HepG2 (cell line): ENCODE results near the gene DNPEP.

Experiments
- ASH2L ChIP-seq: fragments of 300-600, 200-600 bp; sonication (generic); IDR thresholded peaks from 2 replicates; pipeline ENCODE4 v1.7.0; 2017; ENCODE audit warnings: low read depth, mild to moderate bottlenecking, moderate library complexity, mixed read lengths, low read length; ENCODE audit not compliant: insufficient read length
- BRCA1 ChIP-seq: sonication (generic); formaldehyde crosslinking; IDR thresholded peaks from 2 replicates; pipeline ENCODE4 v1.4.0; 2020; ENCODE audit warnings: missing genetic modification reagents
- CEBPB ChIP-seq: IDR thresholded peaks from 2 replicates; pipeline ENCODE4 v1.6.1; 2011; ENCODE audit warnings: low read depth, low read length, improper control_type of control experiment, borderline replicate concordance
- CTCF ChIP-seq: sonication (generic); formaldehyde crosslinking; IDR thresholded peaks from 2 replicates; pipeline ENCODE4 v1.5.0; 2020; ENCODE audit warnings: mild to moderate bottlenecking, missing genetic modification reagents, moderate library complexity
- EP300 ChIP-seq, 3 experiments: sonication (generic) in 1 of 3; formaldehyde crosslinking in 1 of 3; IDR thresholded peaks; 2 replicates each; pipeline versions ENCODE4 v1.5.1 to v1.6.1; 2011 to 2020; ENCODE audit warnings: low read depth in 2 of 3, low read length in 2 of 3, borderline replicate concordance in 1 of 3, improper control_type of control experiment in 1 of 3, mild to moderate bottlenecking in 1 of 3, missing genetic modification reagents in 1 of 3, moderate library complexity in 1 of 3
- FOSL2 ChIP-seq: sonication (generic); formaldehyde crosslinking; IDR thresholded peaks from 2 replicates; pipeline ENCODE4 v1.4.0; 2020; ENCODE audit warnings: missing genetic modification reagents
- JARID2 ChIP-seq: sonication (generic); formaldehyde crosslinking; IDR thresholded peaks from 2 replicates; pipeline ENCODE4 v1.8.1; 2023; ENCODE audit warnings: missing genetic modification reagents, inconsistent platforms; ENCODE audit not compliant: insufficient replicate concordance
- RFX1 ChIP-seq: fragments of 450-650 bp; IDR thresholded peaks from 2 replicates; pipeline ENCODE4 v1.6.1; 2017
- ZNF619 ChIP-seq: sonication (generic); formaldehyde crosslinking; IDR thresholded peaks from 2 replicates; pipeline ENCODE4 v1.4.0; 2020; ENCODE audit warnings: mild to moderate bottlenecking, missing genetic modification reagents
- ZNF747 ChIP-seq: sonication (generic); formaldehyde crosslinking; IDR thresholded peaks from 2 replicates; pipeline ENCODE4 v1.8.1; 2023; ENCODE audit warnings: missing genetic modification reagents, mild to moderate bottlenecking, borderline replicate concordance
- TF ChIP-seq, protein P1 (sequence below): sonication (generic); formaldehyde crosslinking; IDR thresholded peaks from 2 replicates; pipeline ENCODE4 v1.5.1; 2020; ENCODE audit warnings: mild to moderate bottlenecking, missing genetic modification reagents, borderline replicate concordance

GRCh38 chr2:219384859-219385258, 2.9 kb downstream of the DNPEP start:
- no peak for TF ChIP-seq EP300 (IDR thresholded peaks at IDR 0.05; ENCODE audit: low read depth in 2 of 2, low read length in 2 of 2)
- no peak for TF ChIP-seq EP300 (CRISPR knock-in tag; IDR thresholded peaks at IDR 0.05; ENCODE audit: borderline replicate concordance)
- no peak for TF ChIP-seq RFX1
- TF ChIP-seq ZNF747 (CRISPR knock-in tag) = no peak
- TF ChIP-seq ZNF619 (CRISPR knock-in tag) = no peak
- TF ChIP-seq CEBPB = no peak
- no peak for TF ChIP-seq JARID2 (CRISPR knock-in tag)
- no peak for TF ChIP-seq CTCF
- TF ChIP-seq BRCA1 (CRISPR knock-in tag) = no peak
- no peak for TF ChIP-seq FOSL2
- TF ChIP-seq ASH2L = no peak
- TF ChIP-seq, protein P1, sequence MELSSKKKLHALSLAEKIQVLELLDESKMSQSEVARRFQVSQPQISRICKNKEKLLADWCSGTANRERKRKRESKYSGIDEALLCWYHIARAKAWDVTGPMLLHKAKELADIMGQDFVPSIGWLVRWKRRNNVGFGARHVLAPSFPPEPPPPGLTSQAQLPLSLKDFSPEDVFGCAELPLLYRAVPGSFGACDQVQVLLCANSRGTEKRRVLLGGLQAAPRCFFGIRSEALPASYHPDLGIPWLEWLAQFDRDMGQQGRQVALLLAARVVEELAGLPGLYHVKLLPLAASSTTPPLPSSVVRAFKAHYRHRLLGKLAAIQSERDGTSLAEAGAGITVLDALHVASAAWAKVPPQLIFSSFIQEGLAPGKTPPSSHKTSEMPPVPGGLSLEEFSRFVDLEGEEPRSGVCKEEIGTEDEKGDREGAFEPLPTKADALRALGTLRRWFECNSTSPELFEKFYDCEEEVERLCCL (CRISPR knock-in tag) = no peak
